Gastrocnemius medialis (tissue), 4 donors: ENCODE measurements around the gene CACNA2D3. TPM values are rescaled to one million over a fixed set of nuclear protein-coding genes. Genes with fewer than 3 reads are reported as not detected.

Source experiments
- ATAC-seq, 2 donors: fragments of 150-250 bp; one replicate each; pipeline ENCODE4 v1.9.1; 2016
- DNase-seq, 2 donors: peaks; one replicate each; pipeline ENCODE4 v3.0.0-alpha.2; 2019
- H3K27ac ChIP-seq, 4 donors: fragments of 200-600 bp; sonication (generic); 1 replicate in 1 of 4; 2 replicates in 3 of 4; pipeline ENCODE4 v1.5.1; 2016 to 2018; ENCODE audit warnings: mild to moderate bottlenecking in 2 of 4, moderate library complexity in 1 of 4
- H3K27me3 ChIP-seq, 3 donors: fragments of 200-600 bp; sonication (generic) in 2 of 3; 1 replicate in 1 of 3; 2 replicates in 2 of 3; pipeline versions ENCODE4 v1.5.1 to v1.6.0; 2016 to 2019; ENCODE audit warnings: mild to moderate bottlenecking in 1 of 3, moderate library complexity in 1 of 3
- H3K36me3 ChIP-seq, 2 donors: fragments of 200-600 bp; sonication (generic) in 1 of 2; one replicate each; pipeline ENCODE4 v1.5.1; 2017 to 2018
- H3K4me1 ChIP-seq, 2 donors: fragments of 200-600 bp; sonication (generic) in 1 of 2; one replicate each; pipeline ENCODE4 v1.5.1; 2016 to 2017; ENCODE audit warnings: mild to moderate bottlenecking in 2 of 2
- H3K4me3 ChIP-seq, 4 donors: fragments of 200-600 bp; sonication (generic) in 3 of 4; 1 replicate in 1 of 4; 2 replicates in 3 of 4; pipeline ENCODE4 v1.5.1; 2016 to 2019; ENCODE audit warnings: mild to moderate bottlenecking in 2 of 4
- H3K9me3 ChIP-seq, 3 donors: fragments of 200-600 bp; sonication (generic) in 2 of 3; 1 replicate in 1 of 3; 2 replicates in 2 of 3; pipeline ENCODE4 v1.5.1; 2016 to 2019
- POLR2A ChIP-seq, 2 donors: fragments of 450-650 bp; IDR thresholded peaks; one replicate each; pipeline ENCODE4 v1.6.1; 2017; ENCODE audit warnings: antibody characterized with exemption in 2 of 2, mild to moderate bottlenecking in 2 of 2, moderate library complexity in 2 of 2
- in situ Hi-C, 4 donors: fragments of 200-750 bp; cut with MboI; loops; one replicate each; pipeline versions ENCODE4 v1.15.0 to v1.8.0; 2017; ENCODE audit warnings: low sequenced_read_pairs in 4 of 4
- intact Hi-C: fragments of 100-400 bp; cut with DNase I; formaldehyde crosslinking; loops from one replicate; pipeline ENCODE4 v1.15.1; 2023; ENCODE audit warnings: low total_unique reads
- total RNA-seq, 4 donors: library from RNA; depleted of rRNA; stranded (reverse); fragments of >200 nt; gene quantifications; one replicate each; pipeline versions ENCODE4 v1.1.0 to v1.2.3, GENCODE V29; 2016
- TF ChIP-seq, protein P1 (sequence below), 5 experiments: fragments of 450-650 bp in 3 of 5; fragments of 200-600 bp in 2 of 5; sonication (generic) in 2 of 5; IDR thresholded peaks in 4 of 5; conservative IDR thresholded peaks in 1 of 5; 1 replicate in 4 of 5; 2 replicates in 1 of 5; pipeline ENCODE4 v1.5.1; 2016 to 2019; ENCODE audit warnings: antibody characterized with exemption in 5 of 5, mild to moderate bottlenecking in 3 of 5, moderate library complexity in 3 of 5

CACNA2D3 gene
- total RNA-seq, 4 donors from 2014 or later, result 4.7 to 14.4 (median 7.1) TPM

DNA sequence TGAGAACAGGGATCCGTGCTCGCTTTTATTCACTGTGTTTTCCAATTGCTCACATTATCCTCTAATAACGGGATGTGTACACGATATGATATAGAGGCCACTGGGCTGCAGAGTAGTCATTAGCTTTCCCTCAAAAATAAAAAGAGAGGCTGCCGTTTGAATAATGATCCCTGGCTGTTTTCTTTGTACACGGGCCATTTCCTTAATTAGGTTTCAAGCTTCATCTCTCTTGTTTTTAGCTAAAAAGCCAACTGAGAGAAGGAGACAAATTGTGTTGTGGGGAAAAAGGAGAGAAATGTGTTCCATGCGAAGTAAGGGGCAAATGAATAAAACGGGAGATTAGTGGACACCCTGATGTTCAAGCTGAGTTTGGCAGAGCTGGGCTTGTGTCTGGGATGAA is 174.2 kb downstream of the CACNA2D3 start:
- in situ Hi-C loops, result no loop called here
- no peaks in the 10 kb centered on the region for H3K4me1 ChIP-seq
- intact Hi-C loops, result no loop called here
- no peak for DNase-seq
- TF ChIP-seq, protein P1, sequence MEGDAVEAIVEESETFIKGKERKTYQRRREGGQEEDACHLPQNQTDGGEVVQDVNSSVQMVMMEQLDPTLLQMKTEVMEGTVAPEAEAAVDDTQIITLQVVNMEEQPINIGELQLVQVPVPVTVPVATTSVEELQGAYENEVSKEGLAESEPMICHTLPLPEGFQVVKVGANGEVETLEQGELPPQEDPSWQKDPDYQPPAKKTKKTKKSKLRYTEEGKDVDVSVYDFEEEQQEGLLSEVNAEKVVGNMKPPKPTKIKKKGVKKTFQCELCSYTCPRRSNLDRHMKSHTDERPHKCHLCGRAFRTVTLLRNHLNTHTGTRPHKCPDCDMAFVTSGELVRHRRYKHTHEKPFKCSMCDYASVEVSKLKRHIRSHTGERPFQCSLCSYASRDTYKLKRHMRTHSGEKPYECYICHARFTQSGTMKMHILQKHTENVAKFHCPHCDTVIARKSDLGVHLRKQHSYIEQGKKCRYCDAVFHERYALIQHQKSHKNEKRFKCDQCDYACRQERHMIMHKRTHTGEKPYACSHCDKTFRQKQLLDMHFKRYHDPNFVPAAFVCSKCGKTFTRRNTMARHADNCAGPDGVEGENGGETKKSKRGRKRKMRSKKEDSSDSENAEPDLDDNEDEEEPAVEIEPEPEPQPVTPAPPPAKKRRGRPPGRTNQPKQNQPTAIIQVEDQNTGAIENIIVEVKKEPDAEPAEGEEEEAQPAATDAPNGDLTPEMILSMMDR (IDR thresholded peaks at IDR 0.05 in 4 of 5, conservative IDR thresholded peaks at IDR 0.05 in 1 of 5), result no peak
- no peak for TF ChIP-seq POLR2A (IDR thresholded peaks at IDR 0.05)
- no peak for ATAC-seq
- no peak overlapping the region for H3K4me3 ChIP-seq
- no peak overlapping the region for H3K27ac ChIP-seq
- H3K27me3 ChIP-seq, result no peaks in the 10 kb centered on the region
- H3K9me3 ChIP-seq, result no peaks in the 10 kb centered on the region
- H3K36me3 ChIP-seq, result no peaks in the 10 kb centered on the region

DNA sequence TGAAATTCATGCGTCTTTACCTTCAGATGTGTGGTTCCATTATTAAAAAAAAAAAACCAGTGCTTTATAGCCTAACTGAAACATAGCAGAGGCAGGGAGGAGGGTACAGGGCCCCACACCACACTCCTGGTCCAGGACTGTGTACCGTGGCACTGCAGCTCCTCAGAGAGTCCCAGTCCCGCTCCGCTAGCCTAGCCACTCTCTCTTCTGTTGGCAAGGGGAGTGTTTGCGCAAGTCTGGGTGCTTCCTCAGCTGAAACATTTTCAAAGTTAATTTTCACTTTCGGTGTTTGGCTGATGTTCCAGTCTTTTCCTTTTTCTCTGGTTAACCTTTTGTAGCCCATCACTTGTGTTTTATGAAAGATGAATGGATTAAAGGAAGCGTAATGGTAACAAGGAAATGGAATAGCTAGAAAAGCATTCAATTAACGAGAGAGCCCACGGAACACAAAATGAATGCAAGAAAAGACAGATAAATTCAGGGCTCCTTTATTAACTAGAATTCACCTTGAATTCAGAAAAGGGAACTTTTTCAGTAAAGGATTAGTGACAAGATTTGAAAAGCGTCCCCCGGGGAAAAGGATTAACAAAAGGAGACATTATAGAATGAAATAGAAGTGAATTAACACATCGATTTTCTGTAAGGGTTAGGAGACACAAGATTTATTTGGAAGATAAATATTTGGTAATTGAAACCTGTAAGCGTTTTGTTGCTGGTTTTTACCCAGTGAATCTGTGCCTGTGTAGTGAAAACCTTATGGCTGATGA is 177.0 kb downstream of the CACNA2D3 start:
- no peaks in the 10 kb centered on the region for H3K36me3 ChIP-seq
- no peaks in the 10 kb centered on the region for H3K9me3 ChIP-seq
- ATAC-seq, result no peak
- intact Hi-C loops (no loop called here), in situ Hi-C loops (no loop called here)
- H3K4me1 ChIP-seq, result no peaks in the 10 kb centered on the region
- no peaks in the 10 kb centered on the region for H3K27me3 ChIP-seq
- H3K4me3 ChIP-seq, result no peak overlapping the region
- DNase-seq, result no peak
- TF ChIP-seq, protein P1 (IDR thresholded peaks at IDR 0.05 in 4 of 5, conservative IDR thresholded peaks at IDR 0.05 in 1 of 5), result no peak
- no peak for TF ChIP-seq POLR2A (IDR thresholded peaks at IDR 0.05)
- H3K27ac ChIP-seq, result no peak overlapping the region

DNA sequence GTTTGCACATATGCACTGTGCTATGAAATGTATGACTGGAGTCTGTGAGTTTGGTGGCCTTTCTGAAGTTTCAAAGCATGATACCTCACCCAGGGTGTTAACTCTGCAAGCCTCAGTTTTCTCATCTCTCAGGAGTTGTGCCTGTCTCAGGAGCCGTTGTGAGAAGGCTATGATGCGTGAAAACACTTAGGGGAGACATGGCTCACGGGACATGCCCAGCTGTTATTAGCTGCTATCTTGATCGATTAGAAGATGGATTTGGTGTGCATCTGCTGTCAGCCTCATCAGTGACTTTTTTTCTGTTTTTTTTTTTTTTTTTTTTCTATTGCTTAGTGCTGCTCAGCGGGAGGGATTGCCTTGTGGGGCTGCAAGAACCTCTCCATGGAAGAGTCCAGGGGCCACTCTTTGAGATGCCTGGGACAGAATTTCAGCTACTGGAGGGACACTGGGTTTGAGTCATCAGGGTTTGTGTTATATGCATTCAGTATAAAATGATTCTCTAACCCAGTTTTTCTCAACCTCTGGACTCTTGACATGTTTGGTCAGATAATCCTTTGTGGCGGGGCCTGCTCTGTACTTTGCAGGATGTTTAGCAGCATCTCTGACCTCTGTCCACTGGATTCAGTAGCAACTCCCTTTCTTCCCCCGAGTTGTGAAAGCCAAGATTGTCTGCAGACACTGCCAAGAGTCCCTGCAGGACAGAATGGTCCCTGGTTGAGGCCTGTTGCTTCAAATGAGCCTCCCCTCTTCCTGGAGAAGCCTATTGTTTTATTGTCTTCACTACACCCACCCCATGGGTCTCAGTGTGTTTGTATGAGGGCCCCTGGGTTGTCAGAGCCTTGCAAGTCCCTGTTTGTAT is 181.4 kb downstream of the CACNA2D3 start:
- H3K36me3 ChIP-seq, result no peaks in the 10 kb centered on the region
- no peaks in the 10 kb centered on the region for H3K9me3 ChIP-seq
- intact Hi-C loops (no loop called here), in situ Hi-C loops (no loop called here)
- no peaks in the 10 kb centered on the region for H3K27me3 ChIP-seq
- TF ChIP-seq, protein P1 (IDR thresholded peaks at IDR 0.05 in 4 of 5, conservative IDR thresholded peaks at IDR 0.05 in 1 of 5), result no peak
- no peak for TF ChIP-seq POLR2A (IDR thresholded peaks at IDR 0.05)
- no peak for ATAC-seq
- no peak for DNase-seq
- no peak overlapping the region for H3K27ac ChIP-seq
- no peak overlapping the region for H3K4me3 ChIP-seq
- H3K4me1 ChIP-seq, result no peaks in the 10 kb centered on the region

DNA sequence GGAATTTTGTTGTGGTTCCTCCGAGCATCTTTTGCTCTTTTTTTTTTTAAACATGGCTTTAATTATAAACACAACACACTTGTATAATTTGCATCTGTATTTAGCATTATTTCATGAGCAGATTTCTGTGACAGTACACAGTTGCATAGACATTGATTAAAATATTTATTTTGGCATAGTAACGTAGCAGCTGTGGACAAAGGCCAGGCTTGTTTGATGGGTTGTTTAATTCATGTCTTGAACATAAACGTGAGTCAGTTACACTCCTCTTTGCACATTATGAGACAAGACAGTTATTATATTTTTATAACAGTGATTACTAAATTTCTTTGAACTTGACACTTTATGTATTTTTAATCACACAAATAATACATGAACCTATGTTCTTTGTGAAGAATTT is 182.5 kb downstream of the CACNA2D3 start:
- Histone ChIP-seq H3K9me3 (no peaks in the 10 kb centered on the region), H3K4me3 (no peak overlapping the region), H3K27ac (no peak overlapping the region), H3K27me3 (no peaks in the 10 kb centered on the region), H3K36me3 (no peaks in the 10 kb centered on the region), H3K4me1 (no peaks in the 10 kb centered on the region)
- TF ChIP-seq POLR2A (IDR thresholded peaks at IDR 0.05), result no peak
- TF ChIP-seq, protein P1 (IDR thresholded peaks at IDR 0.05 in 4 of 5, conservative IDR thresholded peaks at IDR 0.05 in 1 of 5), result no peak
- no peak for ATAC-seq
- no peak for DNase-seq
- in situ Hi-C loops (no loop called here), intact Hi-C loops (no loop called here)
